Fibroblast of pulmonary artery (primary cell): Measurements from ENCODE around the gene TLCD3A.
"Not testable (repeated sequence)": the region's sequence is repeated elsewhere in the genome, so short reads cannot be mapped to it uniquely, and the experiment has no call there.

Experiments
- DNase-seq: peaks from one replicate; pipeline ENCODE4 v3.0.0-alpha.2; 2010; ENCODE audit warnings: low read depth
- H3K4me3 ChIP-seq: replicated peaks from 2 replicates; pipeline ENCODE4 v1.5.1; 2011; ENCODE audit warnings: low read depth, mild to moderate bottlenecking, control low read depth, low read length, moderate library complexity
- CTCF ChIP-seq: IDR thresholded peaks from 2 replicates; pipeline ENCODE4 v1.5.1; 2011; ENCODE audit warnings: mild to moderate bottlenecking, control low read depth, low read length, inconsistent platforms; ENCODE audit errors: missing control alignments

Gene TLCD3A

DNA sequence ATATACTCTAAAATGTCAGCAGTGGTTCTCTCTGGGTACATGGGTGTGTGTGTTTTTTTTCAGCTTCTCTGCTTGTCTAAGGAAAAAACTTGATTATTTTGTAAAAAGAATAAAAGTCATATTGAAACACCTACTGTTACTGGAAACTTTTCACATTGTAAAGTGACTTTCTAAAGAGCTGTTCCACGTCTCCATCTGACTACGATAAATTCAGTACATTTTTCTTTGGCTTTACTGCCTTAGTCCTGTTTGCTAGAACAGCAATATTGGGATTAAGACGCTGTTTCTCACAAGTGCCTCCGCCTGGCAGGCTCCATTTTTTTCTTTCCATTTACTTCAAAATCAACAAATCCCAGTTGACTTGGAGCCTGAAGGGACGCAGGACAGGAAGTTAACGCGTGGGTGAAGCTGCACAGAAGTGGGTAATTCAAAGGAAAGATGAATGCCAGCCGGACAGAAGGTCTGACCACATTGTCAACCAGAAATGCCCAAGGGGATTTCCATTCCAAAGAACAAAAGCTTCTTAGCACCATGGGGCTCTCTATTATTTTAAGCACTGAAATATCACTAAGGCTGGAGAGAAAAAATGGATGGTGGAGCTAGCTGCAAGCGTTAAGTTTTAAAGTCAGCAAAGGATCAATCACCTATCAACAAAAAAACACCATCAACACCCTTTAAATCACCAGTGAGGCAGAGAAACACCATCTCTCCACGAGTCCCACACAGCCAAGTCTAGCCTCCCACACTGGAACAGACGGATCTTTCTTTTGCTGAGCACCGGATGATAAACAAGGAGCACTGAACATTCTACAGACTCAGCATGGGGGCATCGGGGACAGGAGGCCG is 41.3 kb downstream of the TLCD3A start:
- no peak for TF ChIP-seq CTCF
- H3K4me3 ChIP-seq = no peak overlapping the region
- no peak for DNase-seq

- TF ChIP-seq CTCF = no peak
- DNase-seq = no peak
- H3K4me3 ChIP-seq = no peak overlapping the region
Measured at GRCh38 chr17:774313-774584, 41.9 kb downstream of the TLCD3A start.

DNA sequence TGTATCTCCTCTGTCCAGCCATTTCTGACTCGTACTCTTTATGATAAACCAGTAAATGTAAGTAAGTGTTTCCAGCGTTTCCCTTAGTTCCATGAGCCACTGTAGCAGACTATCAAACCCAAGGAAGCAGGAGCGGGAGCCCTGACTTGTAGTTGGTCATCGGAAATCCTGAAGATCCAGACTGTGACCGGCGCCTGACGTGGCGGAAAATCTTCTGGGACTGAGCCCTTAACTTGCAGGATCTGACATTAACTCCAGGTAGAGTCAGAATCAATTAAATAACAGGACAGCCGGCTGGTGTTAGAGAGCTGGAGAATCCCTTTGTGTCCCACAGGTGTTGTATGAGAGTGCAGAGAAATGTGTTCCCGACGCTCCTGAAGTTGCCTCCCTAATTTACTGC is 45.7 kb downstream of the TLCD3A start:
- no peak for TF ChIP-seq CTCF
- H3K4me3 ChIP-seq = no peak overlapping the region

DNA sequence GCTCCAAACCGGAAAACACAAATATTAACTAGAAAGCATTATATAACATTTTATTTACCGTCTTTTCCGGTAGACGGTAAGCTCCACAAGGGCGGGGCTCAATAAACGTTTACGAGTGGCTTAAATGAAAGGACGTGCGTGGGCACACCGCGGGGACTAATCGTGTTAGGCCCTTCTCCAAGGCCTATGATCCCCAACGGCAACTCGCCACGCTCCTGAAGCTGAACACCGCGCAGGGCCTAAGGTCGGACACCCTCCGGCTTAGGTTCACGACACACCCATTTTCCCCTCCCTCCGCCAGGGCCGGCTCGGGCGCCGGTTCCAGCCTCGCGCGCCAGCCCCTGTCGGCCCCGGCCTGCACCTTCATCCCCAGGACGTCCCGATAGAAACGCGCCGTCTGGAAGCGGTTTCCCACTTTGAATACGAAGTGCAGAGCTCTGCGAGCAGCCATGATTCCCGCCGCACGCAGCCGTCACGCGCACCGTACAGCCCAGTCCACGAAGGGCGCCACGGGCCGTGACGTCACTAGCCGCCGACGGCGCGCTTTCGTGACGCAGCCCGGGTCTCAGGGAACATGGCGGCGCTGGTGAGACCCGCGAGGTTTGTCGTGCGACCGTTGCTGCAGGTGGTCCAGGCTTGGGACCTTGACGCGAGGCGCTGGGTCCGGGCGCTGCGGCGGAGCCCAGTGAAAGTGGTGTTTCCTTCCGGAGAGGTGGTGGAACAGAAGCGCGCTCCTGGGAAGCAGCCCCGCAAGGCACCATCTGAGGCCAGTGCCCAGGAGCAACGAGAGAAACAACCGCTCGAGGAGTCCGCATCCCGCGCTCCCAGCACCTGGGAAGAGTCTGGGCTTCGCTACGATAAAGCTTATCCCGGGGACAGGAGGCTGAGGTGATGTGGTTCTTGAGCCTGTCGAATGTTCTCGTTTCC is 49.7 kb downstream of the TLCD3A start, which contains the start of the genes GLOD4 and MRM3:
GLOD4 (minus strand) TSS at position 476 of the 927 bp plus-strand sequence; CDS start at position 451, 25 bp downstream.
MRM3 (plus strand) TSS at position 549 of the 927 bp plus-strand sequence; CDS start at position 575, 26 bp downstream.
- DNase-seq = peak; percentile 90
- H3K4me3 ChIP-seq = peak within 1 kb of the TSS; percentile 100
- TF ChIP-seq CTCF = no peak

More for the DNA sequence above, 45.7 kb downstream of the TLCD3A start:
- no peak for DNase-seq

DNA sequence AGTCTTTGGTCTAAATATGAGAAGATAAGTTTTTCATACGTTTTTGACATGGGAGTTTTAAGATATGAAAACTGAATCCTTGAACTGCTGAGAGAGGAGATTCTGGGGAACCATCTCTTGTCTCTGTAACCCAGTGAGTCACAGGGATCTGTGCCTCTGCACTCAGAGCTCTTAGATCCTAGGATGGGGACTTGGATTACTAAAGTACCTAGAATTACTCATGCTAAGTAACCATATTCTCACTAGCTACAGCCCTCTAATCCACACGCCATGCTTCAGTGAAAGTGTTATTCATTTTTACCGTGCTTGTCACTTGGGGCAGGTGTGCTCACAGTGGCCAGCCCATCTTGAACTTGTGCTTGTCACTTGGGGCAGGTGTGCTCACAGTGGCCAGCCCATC is 51.7 kb downstream of the TLCD3A start:
- no peak for DNase-seq
- H3K4me3 ChIP-seq = no peak overlapping the region
- no peak for TF ChIP-seq CTCF

- DNase-seq, H3K4me3 ChIP-seq: not testable (repeated sequence)
Measured at GRCh38 chr17:785901-786300, 53.5 kb downstream of the TLCD3A start.

- TF ChIP-seq CTCF = no peak
- DNase-seq = no peak
- H3K4me3 ChIP-seq = no peak overlapping the region
Measured at GRCh38 chr17:787641-788221, 55.3 kb downstream of the TLCD3A start.
